Lung (tissue), 12 donors: ENCODE data around the gene CHSY1. TPM values are rescaled to one million over a fixed set of nuclear protein-coding genes. Genes with fewer than 3 reads are reported as not detected.

Experiments used
- ATAC-seq: fragments of 200-7000 bp; cut with Tn5 transposase; one replicate; pipeline ENCODE4 v1.9.1; 2020; ENCODE audit warnings: moderate number of reproducible peaks; ENCODE audit not compliant: insufficient read depth, low FRiP score
- DNase-seq, 3 donors: peaks; one replicate each; pipeline ENCODE4 v3.0.0-alpha.2; 2013 to 2017
- H3K27ac ChIP-seq, 2 donors: one replicate each; pipeline ENCODE4 v1.5.1; 2013; ENCODE audit warnings: mild to moderate bottlenecking in 2 of 2, moderate library complexity in 2 of 2, control low read depth in 1 of 2, inconsistent platforms in 1 of 2, low read depth in 1 of 2, low read length in 1 of 2
- H3K27me3 ChIP-seq, 3 donors: one replicate each; pipeline ENCODE4 v1.5.1; 2013; ENCODE audit warnings: low read length in 2 of 3; ENCODE audit not compliant: control insufficient read depth in 3 of 3, insufficient read depth in 3 of 3
- H3K36me3 ChIP-seq, 4 donors: one replicate each; pipeline ENCODE4 v1.5.1; 2013; ENCODE audit warnings: low read length in 4 of 4, mild to moderate bottlenecking in 1 of 4, moderate library complexity in 1 of 4; ENCODE audit not compliant: control insufficient read depth in 4 of 4, insufficient read depth in 4 of 4
- H3K4me1 ChIP-seq, 5 donors: one replicate each; pipeline ENCODE4 v1.5.1; 2013; ENCODE audit warnings: low read length in 5 of 5, mild to moderate bottlenecking in 2 of 5, moderate library complexity in 1 of 5; ENCODE audit not compliant: control insufficient read depth in 5 of 5, insufficient read depth in 5 of 5
- H3K4me3 ChIP-seq: one replicate; pipeline ENCODE4 v1.5.1; 2013; ENCODE audit warnings: mild to moderate bottlenecking, control low read depth, moderate library complexity
- H3K9ac ChIP-seq, 2 donors: one replicate each; pipeline ENCODE4 v1.5.1; 2013; ENCODE audit warnings: low read length in 2 of 2, control low read depth in 1 of 2; ENCODE audit not compliant: insufficient read depth in 1 of 2
- H3K9me3 ChIP-seq, 4 donors: one replicate each; pipeline ENCODE4 v1.5.1; 2013; ENCODE audit warnings: low read length in 3 of 4, mild to moderate bottlenecking in 1 of 4, moderate library complexity in 1 of 4; ENCODE audit not compliant: control insufficient read depth in 4 of 4, insufficient read depth in 3 of 4
- CTCF ChIP-seq: IDR thresholded peaks from 2 replicates; pipeline ENCODE4 v1.5.1; 2012; ENCODE audit warnings: mild to moderate bottlenecking; ENCODE audit errors: control extremely low read depth, extremely low read depth
- WGBS, 2 donors: extraction: QIAGEN DNeasy Blood & Tissue Kit; methylation state at CpG; one replicate each; pipeline ENCODE4 v1.1.7; 2013; 5-methylcytosine and 5-hydroxymethylcytosine counted together
- polyA plus RNA-seq, 2 donors: library from polyadenylated mRNA; stranded (reverse); fragments of 200-250 nt; gene quantifications; one replicate each; pipeline ENCODE4 v1.2.1, GENCODE V29; 2013
- total RNA-seq, 2 donors: library from RNA; depleted of rRNA in 1 of 2; stranded (reverse); fragments of >200 nt in 1 of 2; gene quantifications; one replicate each; pipeline ENCODE4 v1.2.1, GENCODE V29; 2014 to 2021
- donor health status: control.
- donor health status: control.
- donor health status: Bipolar disorder and iron deficiency.
- donor health status: healthy.
- donor health status: DM: yes; HTN: yes; CAD: no.

The CHSY1 gene
- total and polyA plus RNA-seq, 4 donors: 11.8 to 52.2 (median 30.4) TPM

- H3K27ac ChIP-seq: no peak overlapping the region
- no peak for ATAC-seq
These were observed 90.2 kb downstream of the CHSY1 start for GRCh38 chr15:101161656-101162055.

GRCh38 chr15:101159936-101160815 is 91.7 kb downstream of the CHSY1 start:
- H3K4me1 ChIP-seq: peaks cover 0 to 41% (median 20%) of the 10 kb centered on the region in 5 donors
- no peaks in the 10 kb centered on the region for H3K27me3 ChIP-seq
- peaks cover 0 to 7% (median 1%) of the 10 kb centered on the region in 4 donors for H3K9me3 ChIP-seq
- DNase-seq: peak; percentile 41 to 65 (median 51)
- ATAC-seq: no peak
- H3K4me3 ChIP-seq: no peak overlapping the region
- no peak overlapping the region for H3K27ac ChIP-seq
- H3K9ac ChIP-seq: no peak overlapping the region
- H3K36me3 ChIP-seq: no peaks in the 10 kb centered on the region
- WGBS, 2 donors: 80 to 84% methylated on average over 11 of the region's 11 CpGs
- no peak for TF ChIP-seq CTCF

More at GRCh38 chr15:101161656-101162055, 90.2 kb downstream of the CHSY1 start:
- TF ChIP-seq CTCF: no peak
- H3K9ac ChIP-seq: no peak overlapping the region
- H3K9me3 ChIP-seq: peaks cover 3 to 20% (median 4%) of the 10 kb centered on the region in 4 donors
- WGBS, 2 donors: 72 to 81% methylated on average over 8 of the region's 8 CpGs
- no peak for DNase-seq
- H3K36me3 ChIP-seq: peaks cover 0 to 3% (median 0%) of the 10 kb centered on the region in 4 donors
- H3K4me3 ChIP-seq: no peak overlapping the region
- H3K27me3 ChIP-seq: no peaks in the 10 kb centered on the region
- H3K4me1 ChIP-seq: peaks cover 0 to 41% (median 20%) of the 10 kb centered on the region in 5 donors

GRCh38 chr15:101159096-101159935 is 92.5 kb downstream of the CHSY1 start:
- H3K27me3 ChIP-seq: no peaks in the 10 kb centered on the region
- DNase-seq (peak in 2 of 3 donors; percentile 27 to 57), ATAC-seq (no peak)
- no peak overlapping the region for H3K27ac ChIP-seq
- H3K4me1 ChIP-seq: peaks cover 0 to 41% (median 20%) of the 10 kb centered on the region in 5 donors
- H3K4me3 ChIP-seq: no peak overlapping the region
- 71 to 72% methylated on average over 15 of the region's 15 CpGs for WGBS, 2 donors
- H3K9ac ChIP-seq: no peak overlapping the region
- H3K36me3 ChIP-seq: no peaks in the 10 kb centered on the region
- peaks cover 0 to 5% (median under 1%) of the 10 kb centered on the region in 4 donors for H3K9me3 ChIP-seq
- TF ChIP-seq CTCF: no peak
